CD4-positive, alpha-beta T cell (primary cell): ENCODE results near the gene BLCAP. TPM values are rescaled to one million over a fixed set of nuclear protein-coding genes. Genes with fewer than 3 reads are reported as not detected.

Experiments used
- ATAC-seq: fragments of 200-7000 bp; cut with Tn5 transposase; one replicate; pipeline ENCODE4 v1.10.0; 2022; ENCODE audit warnings: mild to moderate bottlenecking; ENCODE audit not compliant: poor library complexity
- CTCF ChIA-PET: fragments of 350-600 bp; sonication (Branson Sonifier 250); formaldehyde crosslinking; loops from one replicate; lab custom pipeline; 2021; ENCODE audit warnings: antibody characterized with exemption, inconsistent platforms; lab: Charles Lee
- POLR2A ChIA-PET: fragments of 350-600 bp; sonication (Branson Sonifier 250); formaldehyde crosslinking; loops from one replicate; lab custom pipeline; 2021; ENCODE audit warnings: antibody characterized with exemption, inconsistent platforms; lab: Charles Lee
- DNase-seq, 14 experiments: peaks; one replicate each; pipeline ENCODE4 v3.0.0-alpha.2; 2013 to 2020; ENCODE audit warnings: mixed read lengths in 2 of 14
- H3K27ac ChIP-seq, 2 donors: one replicate each; pipeline versions ENCODE4 v1.5.1 to v1.7.0; 2013; ENCODE audit warnings: low read length in 2 of 2, low read depth in 1 of 2, mild to moderate bottlenecking in 1 of 2
- H3K27me3 ChIP-seq, 2 experiments: 1 replicate in 1 of 2; 2 replicates in 1 of 2; pipeline versions ENCODE4 v1.6.1 to v1.7.0; 2013; ENCODE audit warnings: low read length in 2 of 2, control low read depth in 1 of 2, mild to moderate bottlenecking in 1 of 2, moderate library complexity in 1 of 2; ENCODE audit not compliant: insufficient read depth in 2 of 2, control insufficient read depth in 1 of 2
- H3K36me3 ChIP-seq: one replicate; pipeline ENCODE4 v1.6.1; 2013; ENCODE audit warnings: low read length, control low read depth; ENCODE audit not compliant: insufficient read depth
- H3K4me1 ChIP-seq: one replicate; pipeline ENCODE4 v1.6.1; 2013; ENCODE audit warnings: low read length, control low read depth; ENCODE audit not compliant: insufficient read depth
- H3K4me3 ChIP-seq: one replicate; pipeline ENCODE4 v1.5.1; 2013; ENCODE audit warnings: mild to moderate bottlenecking, low read length, moderate library complexity
- H3K9me3 ChIP-seq, 2 experiments: 1 replicate in 1 of 2; 2 replicates in 1 of 2; pipeline versions ENCODE4 v1.6.1 to v1.7.0; 2013; ENCODE audit warnings: low read length in 2 of 2, mild to moderate bottlenecking in 2 of 2, control low read depth in 1 of 2, moderate library complexity in 1 of 2; ENCODE audit not compliant: control insufficient read depth in 1 of 2, insufficient read depth in 1 of 2
- H3K27ac Mint-ChIP-seq: one replicate; pipeline ENCODE4 v1.8.0; 2020; ENCODE audit warnings: mixed read lengths
- H3K27me3 Mint-ChIP-seq: one replicate; pipeline ENCODE4 v1.8.0; 2021; ENCODE audit warnings: mixed read lengths
- H3K36me3 Mint-ChIP-seq: one replicate; pipeline ENCODE4 v1.8.0; 2021; ENCODE audit warnings: low read depth, mixed read lengths
- H3K4me1 Mint-ChIP-seq: one replicate; pipeline ENCODE4 v1.8.0; 2021; ENCODE audit warnings: low read depth, mixed read lengths
- H3K4me3 Mint-ChIP-seq: one replicate; pipeline ENCODE4 v1.8.0; 2020; ENCODE audit warnings: mild to moderate bottlenecking, mixed read lengths
- H3K9me3 Mint-ChIP-seq: one replicate; pipeline ENCODE4 v1.8.0; 2020; ENCODE audit warnings: mixed read lengths
- CTCF ChIP-seq: fragments of 200-600 bp; IDR thresholded peaks from one replicate; pipeline ENCODE4 v1.8.0; 2022; ENCODE audit warnings: antibody characterized with exemption, mild to moderate bottlenecking
- intact Hi-C, 2 experiments: fragments of 100-400 bp; cut with DNase I in 1 of 2; cut with micrococcal nuclease in 1 of 2; formaldehyde crosslinking; loops; one replicate each; pipeline versions ENCODE4 v1.15.1 to v1.9.0; 2023 to 2025; cut with DNase I, micrococcal nuclease
- total RNA-seq, 174 experiments: library from RNA in 2 of 174; stranded (reverse) in 2 of 174; gene quantifications; one replicate each; pipeline ENCODE4 v1.2.3 and lab custom pipeline; 2021 to 2026

BLCAP gene
- total RNA-seq, 2 experiments from 2014 or later = 59.4 to 60.1 TPM

- H3K27ac ChIP-seq = no peak overlapping the region
- Mint-ChIP-seq H3K4me1 (no peaks in the 10 kb centered on the region), H3K27ac (no peak overlapping the region), H3K9me3 (no peaks in the 10 kb centered on the region), H3K27me3 (peaks cover 29% of the 10 kb centered on the region), H3K36me3 (no peaks in the 10 kb centered on the region), H3K4me3 (no peak overlapping the region)
- H3K9me3 ChIP-seq = no peaks in the 10 kb centered on the region
- H3K4me3 ChIP-seq = no peak overlapping the region
- POLR2A ChIA-PET = no interaction called here
- peaks cover 0 to 7% of the 10 kb centered on the region in 2 experiments for H3K27me3 ChIP-seq
- no peak for DNase-seq
- no peak for ATAC-seq
- H3K36me3 ChIP-seq = no peaks in the 10 kb centered on the region
- H3K4me1 ChIP-seq = no peaks in the 10 kb centered on the region
- no peak for TF ChIP-seq CTCF
- CTCF ChIA-PET = no interaction called here
- intact Hi-C loops = no loop called here
These were observed 43.3 kb downstream of the BLCAP start for GRCh38 chr20:37484331-37484730.

GRCh38 chr20:37481610-37482009, 46.1 kb downstream of the BLCAP start:
- intact Hi-C loops = no loop called here
- Mint-ChIP-seq H3K4me3 (no peak overlapping the region), H3K9me3 (no peaks in the 10 kb centered on the region), H3K27ac (no peak overlapping the region), H3K4me1 (no peaks in the 10 kb centered on the region), H3K36me3 (no peaks in the 10 kb centered on the region), H3K27me3 (peaks cover 35% of the 10 kb centered on the region)
- DNase-seq (no peak), ATAC-seq (no peak)
- Histone ChIP-seq H3K4me1 (no peaks in the 10 kb centered on the region), H3K9me3 (no peaks in the 10 kb centered on the region), H3K27me3 (peaks cover 0 to 7% of the 10 kb centered on the region in 2 experiments), H3K36me3 (no peaks in the 10 kb centered on the region), H3K4me3 (no peak overlapping the region), H3K27ac (no peak overlapping the region)
- ChIA-PET CTCF (no interaction called here), POLR2A (no interaction called here)
- no peak for TF ChIP-seq CTCF

GRCh38 chr20:37480919-37481318, 46.8 kb downstream of the BLCAP start:
- no peaks in the 10 kb centered on the region for H3K4me1 Mint-ChIP-seq
- no peaks in the 10 kb centered on the region for H3K9me3 ChIP-seq
- ChIA-PET POLR2A (no interaction called here), CTCF (no interaction called here)
- no peak for TF ChIP-seq CTCF
- H3K27ac Mint-ChIP-seq = no peak overlapping the region
- H3K4me3 Mint-ChIP-seq = no peak overlapping the region
- no peaks in the 10 kb centered on the region for H3K36me3 Mint-ChIP-seq
- DNase-seq = no peak
- no peak overlapping the region for H3K27ac ChIP-seq
- H3K4me1 ChIP-seq = no peaks in the 10 kb centered on the region
- no peaks in the 10 kb centered on the region for H3K9me3 Mint-ChIP-seq
- no peak overlapping the region for H3K4me3 ChIP-seq
- H3K27me3 Mint-ChIP-seq = peaks cover 35% of the 10 kb centered on the region
- peaks cover 0 to 7% of the 10 kb centered on the region in 2 experiments for H3K27me3 ChIP-seq
- intact Hi-C loops = no loop called here
- H3K36me3 ChIP-seq = no peaks in the 10 kb centered on the region
- ATAC-seq = no peak
